ENCODE results near the gene SH3RF3. TPM values are rescaled to one million over a fixed set of nuclear protein-coding genes. Genes with fewer than 3 reads are reported as not detected.

SH3RF3 gene
- total RNA-seq, 1 experiment from 2014 or later = not detected

- Histone ChIP-seq H3K27me3 (ENCODE audit: insufficient read depth, low read length) (peaks cover 37% of the 10 kb centered on the region), H3K4me3 (replicated peaks in 1 of 2; ENCODE audit: low read depth in 1 of 2, low read length in 2 of 2) (no peak overlapping the region), H3K9me3 (ENCODE audit: control insufficient read depth in 1 of 2, insufficient read depth in 1 of 2, low read depth in 1 of 2, low read length in 2 of 2) (no peaks in the 10 kb centered on the region), H3K4me2 (ENCODE audit: low read length) (no peak overlapping the region), H2AFZ (ENCODE audit: low read depth, low read length, poor library complexity, severe bottlenecking) (no peak overlapping the region), H3K9me2 (ENCODE audit: insufficient read depth) (no peaks in the 10 kb centered on the region), H3K79me2 (ENCODE audit: insufficient read depth, low read length) (no peaks in the 10 kb centered on the region), H4K20me1 (ENCODE audit: insufficient read depth) (no peaks in the 10 kb centered on the region), H3K36me3 (ENCODE audit: control insufficient read depth in 1 of 2, insufficient read depth in 2 of 2, low read length in 2 of 2) (no peaks in the 10 kb centered on the region), H3K4me1 (ENCODE audit: control insufficient read depth in 1 of 2, insufficient read depth in 2 of 2, low read length in 2 of 2) (no peaks in the 10 kb centered on the region; a peak in 1 of 4 replicates), H3K27ac (ENCODE audit: low read depth, low read length) (no peak overlapping the region), H3K9ac (ENCODE audit: low read length) (no peak overlapping the region)
- RAD21 ChIA-PET (ENCODE audit: low non-redundant PET in 1 of 2, low total read pairs in 2 of 2, uncharacterized antibody in 2 of 2, unreplicated experiment in 2 of 2) = no interaction called here
- CTCF ChIA-PET = no interaction called here
- no peak for DNase-seq (ENCODE audit: low read depth, low spot score)
- ATAC-seq = no peak
- no TSS peak for BruUV-seq (replicated peaks)
- intact Hi-C loops (cut with micrococcal nuclease) = no loop called here
- POLR2A ChIA-PET = no interaction called here
- 0 out of 6 replicates have a peak, but pooled peaks of 1 of the 3 experiments have one; percentile 11 for TF ChIP-seq CTCF (IDR thresholded peaks at IDR 0.05 in 2 of 3, conservative IDR thresholded peaks at IDR 0.05 in 1 of 3; ENCODE audit: borderline replicate concordance in 1 of 3, insufficient read depth in 1 of 3, low read depth in 2 of 3, low read length in 2 of 3)
- no peak for TF ChIP-seq CEBPB (IDR thresholded peaks at IDR 0.05; ENCODE audit: low read depth)
These were observed 251.7 kb downstream of the SH3RF3 start for GRCh38 chr2:109380502-109381326.

GRCh38 chr2:109381327-109381820 lies 252.4 kb downstream of the SH3RF3 start:
- DNase-seq (ENCODE audit: low read depth, low spot score) (no peak), ATAC-seq (no peak)
- H3K79me2 ChIP-seq (ENCODE audit: insufficient read depth, low read length) = no peaks in the 10 kb centered on the region
- BruUV-seq (replicated peaks) = no TSS peak
- intact Hi-C loops (cut with micrococcal nuclease) = no loop called here
- H3K4me2 ChIP-seq (ENCODE audit: low read length) = no peak overlapping the region
- ChIA-PET POLR2A (no interaction called here), CTCF (no interaction called here), RAD21 (ENCODE audit: low non-redundant PET in 1 of 2, low total read pairs in 2 of 2, uncharacterized antibody in 2 of 2, unreplicated experiment in 2 of 2) (no interaction called here)
- H3K36me3 ChIP-seq (ENCODE audit: control insufficient read depth in 1 of 2, insufficient read depth in 2 of 2, low read length in 2 of 2) = no peaks in the 10 kb centered on the region
- no peak for TF ChIP-seq TCF7L2 (IDR thresholded peaks at IDR 0.05; ENCODE audit: borderline replicate concordance, extremely low read depth, insufficient read depth, insufficient read length)
- no peak for TF ChIP-seq POLR2A (IDR thresholded peaks at IDR 0.05; ENCODE audit: borderline replicate concordance, extremely low read depth, insufficient read depth, insufficient read length)
- no peak for TF ChIP-seq CBX3 (IDR thresholded peaks at IDR 0.05; ENCODE audit: low read depth)
- no peak for TF ChIP-seq JUND (IDR thresholded peaks at IDR 0.05)
- no peak for TF ChIP-seq EZH2 (IDR thresholded peaks at IDR 0.05)
- no peak for TF ChIP-seq RAD21 (IDR thresholded peaks at IDR 0.05; ENCODE audit: low read depth)
- no peak for TF ChIP-seq ZNF274 (IDR thresholded peaks at IDR 0.05; ENCODE audit: low read depth, low read length)
- no peak for TF ChIP-seq ZBTB33 (IDR thresholded peaks at IDR 0.05; ENCODE audit: extremely low read depth, insufficient replicate concordance, low read length)
- peaks cover 33% of the 10 kb centered on the region for H3K27me3 ChIP-seq (ENCODE audit: insufficient read depth, low read length)
- H4K20me1 ChIP-seq (ENCODE audit: insufficient read depth) = no peaks in the 10 kb centered on the region
- no peaks in the 10 kb centered on the region for H3K9me3 ChIP-seq (ENCODE audit: control insufficient read depth in 1 of 2, insufficient read depth in 1 of 2, low read depth in 1 of 2, low read length in 2 of 2)
- no peak overlapping the region for H3K27ac ChIP-seq (ENCODE audit: low read depth, low read length)
- H3K9ac ChIP-seq (ENCODE audit: low read length) = no peak overlapping the region
- H2AFZ ChIP-seq (ENCODE audit: low read depth, low read length, poor library complexity, severe bottlenecking) = no peak overlapping the region
- no peak overlapping the region for H3K4me3 ChIP-seq (replicated peaks in 1 of 2; ENCODE audit: low read depth in 1 of 2, low read length in 2 of 2)
- H3K9me2 ChIP-seq (ENCODE audit: insufficient read depth) = no peaks in the 10 kb centered on the region
- H3K4me1 ChIP-seq (ENCODE audit: control insufficient read depth in 1 of 2, insufficient read depth in 2 of 2, low read length in 2 of 2) = no peaks in the 10 kb centered on the region; a peak in 1 of 4 replicates

All from HCT116 (cell line).